HL-60 (cell line): ENCODE data around the gene PHF5A.

Experiments used
- DNase-seq, 2 experiments: peaks; one replicate each; pipeline ENCODE4 v3.0.0-alpha.2; 2010 to 2020; ENCODE audit warnings: low read depth in 1 of 2, low spot score in 1 of 2
- H3K27ac ChIP-seq: fragments of 250-450 bp; sonication (Bioruptor Pico); replicated peaks from 2 replicates; pipeline ENCODE4 v1.5.1; 2020; ENCODE audit warnings: mild to moderate bottlenecking, moderate library complexity
- H3K27me3 ChIP-seq: fragments of 250-450 bp; sonication (Bioruptor Pico); 2 replicates; pipeline ENCODE4 v1.5.1; 2021; ENCODE audit warnings: mild to moderate bottlenecking, moderate library complexity; ENCODE audit not compliant: insufficient read depth, poor library complexity, severe bottlenecking
- H3K4me3 ChIP-seq: replicated peaks from 2 replicates; pipeline ENCODE4 v1.5.1; 2011; ENCODE audit warnings: mild to moderate bottlenecking, control low read depth, low read length; ENCODE audit not compliant: insufficient read depth
- GABPA ChIP-seq: IDR thresholded peaks from 2 replicates; pipeline ENCODE4 v1.6.1; 2012; ENCODE audit warnings: low read depth
- POLR2AphosphoS5 ChIP-seq: IDR thresholded peaks from 2 replicates; pipeline ENCODE4 v1.6.1; 2012; ENCODE audit warnings: low read depth
- REST ChIP-seq: IDR thresholded peaks from 2 replicates; pipeline ENCODE4 v1.6.1; 2012; ENCODE audit warnings: low read depth; ENCODE audit not compliant: insufficient replicate concordance
- SPI1 ChIP-seq: IDR thresholded peaks from 2 replicates; pipeline ENCODE4 v1.6.1; 2012; ENCODE audit warnings: low read depth, mild to moderate bottlenecking, borderline replicate concordance
- TF ChIP-seq, protein P1 (sequence below): IDR thresholded peaks from one replicate; pipeline ENCODE4 v1.5.1; 2011; ENCODE audit warnings: low read length, control low read depth, inconsistent platforms; ENCODE audit not compliant: insufficient read depth

PHF5A gene

GRCh38 chr22:41499624-41500280, 31.3 kb upstream of the PHF5A start:
- no peak overlapping the region for H3K27ac ChIP-seq
- H3K27me3 ChIP-seq: no peaks in the 10 kb centered on the region
- DNase-seq: no peak
- TF ChIP-seq POLR2AphosphoS5: no peak
- TF ChIP-seq SPI1: no peak
- no peak overlapping the region for H3K4me3 ChIP-seq

DNA sequence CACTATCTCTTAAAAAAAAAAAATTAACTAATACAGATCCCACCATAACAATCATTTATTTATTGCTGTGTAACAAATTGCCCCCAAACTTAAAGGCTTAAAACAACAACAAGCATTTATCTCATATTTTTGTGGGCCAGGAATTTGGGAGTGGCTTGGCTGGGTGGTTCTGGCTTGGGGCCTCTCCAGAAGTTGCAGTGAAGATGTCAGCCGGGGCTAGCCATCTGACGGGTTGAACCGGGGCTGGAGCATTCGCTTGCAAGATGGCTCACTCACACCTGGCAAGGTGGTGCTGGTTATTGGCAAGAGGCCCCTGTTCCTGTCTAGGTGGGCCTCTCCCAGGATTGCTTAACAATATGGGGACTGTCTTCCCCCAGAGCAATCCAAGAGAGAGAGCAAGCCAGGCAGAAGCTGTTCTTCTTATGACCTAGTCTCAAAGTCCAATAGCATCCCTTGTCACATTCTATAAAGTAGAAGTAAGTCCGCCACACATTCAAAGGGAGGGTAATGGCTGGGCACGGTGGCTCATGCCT, 29.9 kb upstream of the PHF5A start:
- no peak for DNase-seq
- H3K27me3 ChIP-seq: no peaks in the 10 kb centered on the region
- TF ChIP-seq GABPA (no peak), POLR2AphosphoS5 (no peak), REST (no peak), SPI1 (no peak)
- TF ChIP-seq, protein P1, sequence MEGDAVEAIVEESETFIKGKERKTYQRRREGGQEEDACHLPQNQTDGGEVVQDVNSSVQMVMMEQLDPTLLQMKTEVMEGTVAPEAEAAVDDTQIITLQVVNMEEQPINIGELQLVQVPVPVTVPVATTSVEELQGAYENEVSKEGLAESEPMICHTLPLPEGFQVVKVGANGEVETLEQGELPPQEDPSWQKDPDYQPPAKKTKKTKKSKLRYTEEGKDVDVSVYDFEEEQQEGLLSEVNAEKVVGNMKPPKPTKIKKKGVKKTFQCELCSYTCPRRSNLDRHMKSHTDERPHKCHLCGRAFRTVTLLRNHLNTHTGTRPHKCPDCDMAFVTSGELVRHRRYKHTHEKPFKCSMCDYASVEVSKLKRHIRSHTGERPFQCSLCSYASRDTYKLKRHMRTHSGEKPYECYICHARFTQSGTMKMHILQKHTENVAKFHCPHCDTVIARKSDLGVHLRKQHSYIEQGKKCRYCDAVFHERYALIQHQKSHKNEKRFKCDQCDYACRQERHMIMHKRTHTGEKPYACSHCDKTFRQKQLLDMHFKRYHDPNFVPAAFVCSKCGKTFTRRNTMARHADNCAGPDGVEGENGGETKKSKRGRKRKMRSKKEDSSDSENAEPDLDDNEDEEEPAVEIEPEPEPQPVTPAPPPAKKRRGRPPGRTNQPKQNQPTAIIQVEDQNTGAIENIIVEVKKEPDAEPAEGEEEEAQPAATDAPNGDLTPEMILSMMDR: no peak
- H3K4me3 ChIP-seq: no peak overlapping the region
- no peak overlapping the region for H3K27ac ChIP-seq

GRCh38 chr22:41491374-41492100, 23.0 kb upstream of the PHF5A start:
- Histone ChIP-seq H3K4me3 (no peak overlapping the region), H3K27ac (no peak overlapping the region), H3K27me3 (no peaks in the 10 kb centered on the region)
- DNase-seq: peak in 1 of 2 experiments; percentile 11
- TF ChIP-seq GABPA (no peak), REST (no peak), SPI1 (no peak), POLR2AphosphoS5 (no peak)
- TF ChIP-seq, protein P1: no peak

- no peak for TF ChIP-seq POLR2AphosphoS5
- no peak for TF ChIP-seq REST
- TF ChIP-seq SPI1: no peak
- TF ChIP-seq, protein P1: no peak
- TF ChIP-seq GABPA: no peak
- Histone ChIP-seq H3K27ac (no peak overlapping the region), H3K27me3 (no peaks in the 10 kb centered on the region), H3K4me3 (no peak overlapping the region)
- no peak for DNase-seq
These were observed 20.3 kb upstream of the PHF5A start for GRCh38 chr22:41488596-41489385.
